PC-3 (cell line): ENCODE measurements around the gene REEP1. TPM values are rescaled to one million over a fixed set of nuclear protein-coding genes. Genes with fewer than 3 reads are reported as not detected.

ENCODE experiments used
- ATAC-seq: fragments of 200-7000 bp; cut with Tn5 transposase; 2 replicates; pipeline ENCODE4 v1.9.1; 2020; ENCODE audit warnings: mild to moderate bottlenecking, moderate library complexity
- BruUV-seq: library from RNA; stranded (reverse); fragments of 400-500 nt; replicated peaks from 2 replicates; lab custom pipeline; 2021; lab: Mats Ljungman, UMichigan
- CTCF ChIA-PET: fragments of 300-600 bp; sonication (Branson Sonifier 250); formaldehyde crosslinking; loops from one replicate; lab custom pipeline; 2022; ENCODE audit warnings: antibody characterized with exemption; lab: Charles Lee
- POLR2A ChIA-PET: fragments of 300-600 bp; sonication (Branson Sonifier 250); formaldehyde crosslinking; loops from one replicate; lab custom pipeline; 2022; ENCODE audit warnings: antibody characterized with exemption; ENCODE audit not compliant: unreplicated experiment; lab: Charles Lee
- DNase-seq: peaks from one replicate; pipeline ENCODE4 v3.0.0-alpha.2; 2015
- H2AFZ ChIP-seq: fragments of 300-600 bp; sonication (generic); 2 replicates; pipeline ENCODE4 v1.6.0; 2016; ENCODE audit warnings: antibody characterized with exemption, low read length
- H3F3A ChIP-seq: fragments of 300-600 bp; sonication (generic); one replicate; pipeline ENCODE4 v1.6.0; 2017; ENCODE audit warnings: antibody characterized with exemption, low read length, control low read depth, mild to moderate bottlenecking; ENCODE audit not compliant: unreplicated experiment
- H3K27ac ChIP-seq: fragments of 300-600 bp; sonication (generic); 2 replicates; pipeline ENCODE4 v1.5.1; 2016; ENCODE audit warnings: mild to moderate bottlenecking, low read length
- H3K27me3 ChIP-seq: fragments of 300-600 bp; sonication (generic); 2 replicates; pipeline ENCODE4 v1.6.1; 2016; ENCODE audit warnings: low read length, mixed read lengths
- H3K36me3 ChIP-seq: fragments of 300-600 bp; sonication (generic); 2 replicates; pipeline ENCODE4 v1.6.1; 2016; ENCODE audit warnings: low read depth, mixed run types, low read length, mixed read lengths
- H3K4me1 ChIP-seq: fragments of 300-600 bp; sonication (generic); 2 replicates; pipeline ENCODE4 v1.5.1; 2016; ENCODE audit warnings: low read length; ENCODE audit not compliant: insufficient read depth
- H3K4me2 ChIP-seq: fragments of 300-600 bp; sonication (generic); 2 replicates; pipeline ENCODE4 v1.6.0; 2016; ENCODE audit warnings: low read length
- H3K4me3 ChIP-seq: fragments of 300-600 bp; sonication (generic); 2 replicates; pipeline ENCODE4 v1.5.1; 2016; ENCODE audit warnings: mild to moderate bottlenecking, low read length, mixed read lengths
- H3K79me2 ChIP-seq: fragments of 300-600 bp; sonication (generic); 2 replicates; pipeline ENCODE4 v1.6.1; 2017; ENCODE audit warnings: low read length, mixed read lengths
- H3K9ac ChIP-seq: fragments of 300-600 bp; sonication (generic); 2 replicates; pipeline ENCODE4 v1.6.0; 2016; ENCODE audit warnings: mild to moderate bottlenecking, low read length
- H3K9me2 ChIP-seq: fragments of 300-600 bp; sonication (generic); replicated peaks from 2 replicates; pipeline ENCODE4 v1.6.1; 2016; ENCODE audit warnings: mixed run types, low read length, mixed read lengths
- H3K9me3 ChIP-seq: fragments of 300-600 bp; sonication (generic); 2 replicates; pipeline ENCODE4 v1.6.1; 2016; ENCODE audit warnings: low read length, mixed read lengths
- H4K20me1 ChIP-seq: fragments of 300-600 bp; sonication (generic); 2 replicates; pipeline ENCODE4 v1.6.1; 2016; ENCODE audit warnings: low read length, mixed read lengths
- EZH2 ChIP-seq: fragments of 300-600 bp; sonication (generic); IDR thresholded peaks from one replicate; pipeline ENCODE4 v1.6.1; 2017; ENCODE audit warnings: antibody characterized with exemption, mild to moderate bottlenecking, low read length; ENCODE audit not compliant: unreplicated experiment
- EZH2phosphoT487 ChIP-seq: fragments of 300-600 bp; sonication (generic); IDR thresholded peaks from 2 replicates; pipeline ENCODE4 v1.6.1; 2018; ENCODE audit warnings: mild to moderate bottlenecking, antibody characterized with exemption, low read length, borderline replicate concordance
- intact Hi-C: fragments of 100-400 bp; cut with micrococcal nuclease; formaldehyde crosslinking; loops from 2 replicates; pipeline ENCODE4 v1.9.0; 2023
- total RNA-seq: library from RNA; depleted of rRNA; stranded (reverse); fragments of >200 nt; gene quantifications from 2 replicates; pipeline ENCODE4 v1.2.3, GENCODE V29; 2014
- TF ChIP-seq, protein P1 (sequence below): fragments of 300-600 bp; sonication (generic); conservative IDR thresholded peaks from 2 replicates; pipeline ENCODE4 v1.5.1; 2017; ENCODE audit warnings: antibody characterized with exemption, low read depth, mild to moderate bottlenecking, low read length

Gene REEP1
- total RNA-seq, 1 experiment from 2014 or later, result not detected

DNA sequence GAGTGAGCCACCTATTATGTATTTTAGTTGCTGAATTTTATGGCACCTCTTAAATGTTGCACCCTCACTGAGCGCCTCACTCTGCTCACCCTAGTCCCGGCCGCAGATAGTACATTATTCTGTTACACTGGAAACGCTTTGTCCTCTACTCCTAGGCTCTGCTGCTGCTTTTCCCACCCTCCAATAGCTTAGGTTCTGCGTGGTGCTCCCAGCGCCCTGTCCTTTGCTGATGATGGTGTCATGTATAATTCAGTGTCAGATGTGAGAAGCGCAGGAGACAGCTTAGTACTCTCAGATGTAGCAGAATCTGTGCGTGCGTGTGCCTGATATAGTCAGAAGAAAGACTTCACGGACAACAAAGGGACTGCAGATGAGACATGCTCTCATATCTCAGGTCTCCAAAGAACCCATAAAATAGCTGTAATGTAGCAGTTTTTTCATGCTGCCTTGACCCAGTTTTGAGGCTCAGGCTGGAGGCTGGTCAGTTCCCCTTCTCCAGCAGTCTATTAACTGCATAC is 1.4 kb upstream of the REEP1 start:
- Histone ChIP-seq H3K9ac (no peak overlapping the region), H3K4me2 (no peak overlapping the region), H3K4me1 (0 out of 2 replicates have a peak, but pooled peaks cover 4% of the 10 kb centered on the region), H4K20me1 (no peaks in the 10 kb centered on the region), H3K9me3 (peaks cover 8% of the 10 kb centered on the region; the same call in 1 of the 2 replicates), H3K27me3 (peaks cover 75% of the 10 kb centered on the region), H3K9me2 (no peaks in the 10 kb centered on the region), H3K4me3 (no peak overlapping the region), H2AFZ (no peak overlapping the region), H3K79me2 (no peaks in the 10 kb centered on the region), H3K27ac (no peak overlapping the region), H3F3A (no peaks in the 10 kb centered on the region), H3K36me3 (no peaks in the 10 kb centered on the region)
- no peak for TF ChIP-seq EZH2
- no peak for TF ChIP-seq EZH2phosphoT487
- TF ChIP-seq, protein P1, sequence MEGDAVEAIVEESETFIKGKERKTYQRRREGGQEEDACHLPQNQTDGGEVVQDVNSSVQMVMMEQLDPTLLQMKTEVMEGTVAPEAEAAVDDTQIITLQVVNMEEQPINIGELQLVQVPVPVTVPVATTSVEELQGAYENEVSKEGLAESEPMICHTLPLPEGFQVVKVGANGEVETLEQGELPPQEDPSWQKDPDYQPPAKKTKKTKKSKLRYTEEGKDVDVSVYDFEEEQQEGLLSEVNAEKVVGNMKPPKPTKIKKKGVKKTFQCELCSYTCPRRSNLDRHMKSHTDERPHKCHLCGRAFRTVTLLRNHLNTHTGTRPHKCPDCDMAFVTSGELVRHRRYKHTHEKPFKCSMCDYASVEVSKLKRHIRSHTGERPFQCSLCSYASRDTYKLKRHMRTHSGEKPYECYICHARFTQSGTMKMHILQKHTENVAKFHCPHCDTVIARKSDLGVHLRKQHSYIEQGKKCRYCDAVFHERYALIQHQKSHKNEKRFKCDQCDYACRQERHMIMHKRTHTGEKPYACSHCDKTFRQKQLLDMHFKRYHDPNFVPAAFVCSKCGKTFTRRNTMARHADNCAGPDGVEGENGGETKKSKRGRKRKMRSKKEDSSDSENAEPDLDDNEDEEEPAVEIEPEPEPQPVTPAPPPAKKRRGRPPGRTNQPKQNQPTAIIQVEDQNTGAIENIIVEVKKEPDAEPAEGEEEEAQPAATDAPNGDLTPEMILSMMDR, result no peak
- ATAC-seq, result no peak
- no TSS peak for BruUV-seq
- POLR2A ChIA-PET, result no interaction called here
- CTCF ChIA-PET, result no interaction called here
- intact Hi-C loops, result no loop called here
- no peak for DNase-seq

DNA sequence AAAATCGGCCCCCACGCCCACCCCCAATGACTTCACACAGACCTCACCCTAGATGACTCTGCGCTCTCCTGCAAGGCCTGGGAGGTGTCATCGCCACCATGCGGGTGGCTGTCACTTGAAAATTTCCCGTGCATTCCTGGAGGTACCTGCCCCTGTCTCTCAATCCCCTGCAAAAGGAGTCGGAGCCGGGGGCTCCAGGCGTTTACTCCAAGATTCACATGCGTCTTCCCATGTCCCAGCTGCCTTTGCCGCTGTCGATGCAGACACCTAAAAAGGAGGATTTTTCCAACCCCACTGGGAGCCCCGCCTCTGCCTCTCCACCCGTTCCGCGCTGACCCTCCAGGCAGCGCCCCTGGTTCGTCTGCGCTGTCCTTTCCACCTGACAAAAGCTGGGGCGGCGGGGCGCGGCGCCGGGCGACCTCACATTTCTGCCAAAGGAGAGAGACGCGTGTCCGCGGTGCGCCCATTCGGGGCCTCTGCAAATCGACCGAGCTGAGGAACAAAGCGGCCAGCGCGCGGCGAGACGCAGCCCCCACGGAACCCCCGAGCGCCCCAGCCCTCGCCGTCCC is 667 bp downstream of the REEP1 start:
- no TSS peak for BruUV-seq
- ATAC-seq (no peak; the same call in 1 of the 2 replicates), DNase-seq (no peak)
- Histone ChIP-seq H3K4me2 (peak overlapping the region; percentile 69), H2AFZ (peak overlapping the region; percentile 13), H3K36me3 (no peaks in the 10 kb centered on the region), H3K9ac (no peak overlapping the region), H3K4me3 (peak overlapping the region; percentile 41; the same call in 1 of the 2 replicates), H3K27ac (no peak overlapping the region), H3K79me2 (no peaks in the 10 kb centered on the region), H3K9me3 (peaks cover 7% of the 10 kb centered on the region; the same call in 1 of the 2 replicates), H3K9me2 (no peaks in the 10 kb centered on the region), H3K4me1 (0 out of 2 replicates have a peak, but pooled peaks cover 4% of the 10 kb centered on the region), H3F3A (no peaks in the 10 kb centered on the region), H4K20me1 (no peaks in the 10 kb centered on the region), H3K27me3 (peaks cover 91% of the 10 kb centered on the region)
- CTCF ChIA-PET, result interaction anchor here (0.5 kb wide), 1 partner anchor 29 kb away, joined by 3 read pairs; no protein-coding TSS in a partner anchor
- TF ChIP-seq EZH2phosphoT487 (peak; percentile 62; the same call in 1 of the 2 replicates), EZH2 (peak; percentile 91)
- TF ChIP-seq, protein P1, result no peak
- POLR2A ChIA-PET, result no interaction called here
- intact Hi-C loops, result no loop called here
